Vagina (tissue), 2 donors: ENCODE measurements around the gene KRT7. TPM values are rescaled to one million over a fixed set of nuclear protein-coding genes. Genes with fewer than 3 reads are reported as not detected.

Source experiments
- DNase-seq, 2 donors: peaks; one replicate each; pipeline ENCODE4 v3.0.0-alpha.2; 2017; ENCODE audit errors: extremely low spot score in 2 of 2
- H3K27ac ChIP-seq: fragments of 200-600 bp; sonication (generic); one replicate; pipeline ENCODE4 v1.5.1; 2019
- H3K27me3 ChIP-seq: fragments of 200-600 bp; sonication (generic); one replicate; pipeline ENCODE4 v1.5.1; 2019
- H3K36me3 ChIP-seq, 2 donors: fragments of 200-600 bp; sonication (generic); one replicate each; pipeline ENCODE4 v1.5.1; 2017 to 2019
- H3K4me1 ChIP-seq: fragments of 200-600 bp; sonication (generic); one replicate; pipeline ENCODE4 v1.5.1; 2019
- H3K4me3 ChIP-seq, 2 donors: fragments of 200-600 bp; sonication (generic); 1 replicate in 1 of 2; 2 replicates in 1 of 2; pipeline ENCODE4 v1.5.1; 2016 to 2019
- H3K9me3 ChIP-seq: fragments of 200-600 bp; sonication (generic); one replicate; pipeline ENCODE4 v1.5.1; 2019
- POLR2A ChIP-seq, 2 donors: fragments of 450-650 bp; IDR thresholded peaks; one replicate each; pipeline ENCODE4 v1.6.1; 2017; ENCODE audit warnings: antibody characterized with exemption in 2 of 2, mild to moderate bottlenecking in 2 of 2, moderate library complexity in 2 of 2
- POLR2AphosphoS5 ChIP-seq, 2 donors: sonication (generic); formaldehyde crosslinking; IDR thresholded peaks; one replicate each; pipeline ENCODE4 v1.9.0; 2017; ENCODE audit warnings: antibody characterized with exemption in 2 of 2, mild to moderate bottlenecking in 2 of 2, low read depth in 1 of 2; ENCODE audit not compliant: insufficient read depth in 1 of 2
- intact Hi-C: fragments of 100-400 bp; cut with DNase I; formaldehyde crosslinking; loops from one replicate; pipeline ENCODE4 v1.15.1; 2023
- total RNA-seq: library from RNA; depleted of rRNA; stranded (reverse); fragments of >200 nt; gene quantifications from one replicate; pipeline ENCODE4 v1.2.3, GENCODE V29; 2016
- TF ChIP-seq, protein P1 (sequence below), 3 experiments: fragments of 450-650 bp in 2 of 3; fragments of 200-600 bp in 1 of 3; sonication (generic) in 1 of 3; IDR thresholded peaks; one replicate each; pipeline ENCODE4 v1.5.1; 2017 to 2019; ENCODE audit warnings: antibody characterized with exemption in 3 of 3, mild to moderate bottlenecking in 2 of 3, moderate library complexity in 2 of 3

The KRT7 gene
- total RNA-seq, 1 donor from 2014 or later: 7.6 TPM

DNA sequence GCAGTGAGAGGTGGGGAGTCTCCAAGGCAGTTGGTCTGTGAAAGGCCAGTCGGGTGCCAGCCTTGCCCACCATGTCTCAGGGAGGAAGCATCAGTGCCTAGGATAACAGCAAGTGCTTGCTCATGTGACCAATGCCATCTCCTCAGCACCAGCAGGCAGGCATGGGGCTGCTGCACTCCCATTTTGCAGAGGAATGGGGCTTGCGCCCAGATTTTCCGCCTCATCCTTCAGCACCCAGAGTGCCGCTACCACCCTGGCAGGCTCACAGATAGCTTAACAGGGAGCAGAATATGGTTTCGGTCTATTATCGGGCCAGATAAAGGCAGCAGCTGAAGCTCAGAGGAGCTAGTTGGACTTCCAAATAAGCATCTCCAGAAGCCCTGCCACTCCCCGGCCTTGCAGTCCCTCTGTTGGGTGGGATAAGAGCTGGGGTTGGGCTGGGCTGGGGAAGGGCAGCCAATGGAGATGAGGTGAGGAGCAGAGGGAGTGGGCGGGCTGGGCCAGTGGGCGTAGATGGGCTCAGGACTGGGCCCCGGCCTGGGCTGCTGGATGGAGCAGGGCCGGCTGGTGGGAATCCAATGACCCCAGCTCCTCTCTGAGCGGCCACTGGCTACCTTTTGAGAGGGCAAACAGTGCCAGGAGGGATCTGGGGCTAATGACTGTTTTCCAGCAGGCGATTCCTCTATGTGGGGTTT lies 32.8 kb upstream of the KRT7 start:
- no peaks in the 10 kb centered on the region for H3K9me3 ChIP-seq
- H3K4me1 ChIP-seq: peaks cover 33% of the 10 kb centered on the region
- H3K4me3 ChIP-seq: no peak overlapping the region
- H3K27me3 ChIP-seq: no peaks in the 10 kb centered on the region
- no peak for TF ChIP-seq POLR2A (IDR thresholded peaks at IDR 0.05)
- TF ChIP-seq, protein P1, sequence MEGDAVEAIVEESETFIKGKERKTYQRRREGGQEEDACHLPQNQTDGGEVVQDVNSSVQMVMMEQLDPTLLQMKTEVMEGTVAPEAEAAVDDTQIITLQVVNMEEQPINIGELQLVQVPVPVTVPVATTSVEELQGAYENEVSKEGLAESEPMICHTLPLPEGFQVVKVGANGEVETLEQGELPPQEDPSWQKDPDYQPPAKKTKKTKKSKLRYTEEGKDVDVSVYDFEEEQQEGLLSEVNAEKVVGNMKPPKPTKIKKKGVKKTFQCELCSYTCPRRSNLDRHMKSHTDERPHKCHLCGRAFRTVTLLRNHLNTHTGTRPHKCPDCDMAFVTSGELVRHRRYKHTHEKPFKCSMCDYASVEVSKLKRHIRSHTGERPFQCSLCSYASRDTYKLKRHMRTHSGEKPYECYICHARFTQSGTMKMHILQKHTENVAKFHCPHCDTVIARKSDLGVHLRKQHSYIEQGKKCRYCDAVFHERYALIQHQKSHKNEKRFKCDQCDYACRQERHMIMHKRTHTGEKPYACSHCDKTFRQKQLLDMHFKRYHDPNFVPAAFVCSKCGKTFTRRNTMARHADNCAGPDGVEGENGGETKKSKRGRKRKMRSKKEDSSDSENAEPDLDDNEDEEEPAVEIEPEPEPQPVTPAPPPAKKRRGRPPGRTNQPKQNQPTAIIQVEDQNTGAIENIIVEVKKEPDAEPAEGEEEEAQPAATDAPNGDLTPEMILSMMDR (IDR thresholded peaks at IDR 0.05): no peak
- TF ChIP-seq POLR2AphosphoS5 (IDR thresholded peaks at IDR 0.05; ENCODE audit: insufficient read depth in 1 of 2, low read depth in 1 of 2): no peak
- H3K27ac ChIP-seq: no peak overlapping the region
- intact Hi-C loops: no loop called here
- no peaks in the 10 kb centered on the region for H3K36me3 ChIP-seq
- DNase-seq: no peak

DNA sequence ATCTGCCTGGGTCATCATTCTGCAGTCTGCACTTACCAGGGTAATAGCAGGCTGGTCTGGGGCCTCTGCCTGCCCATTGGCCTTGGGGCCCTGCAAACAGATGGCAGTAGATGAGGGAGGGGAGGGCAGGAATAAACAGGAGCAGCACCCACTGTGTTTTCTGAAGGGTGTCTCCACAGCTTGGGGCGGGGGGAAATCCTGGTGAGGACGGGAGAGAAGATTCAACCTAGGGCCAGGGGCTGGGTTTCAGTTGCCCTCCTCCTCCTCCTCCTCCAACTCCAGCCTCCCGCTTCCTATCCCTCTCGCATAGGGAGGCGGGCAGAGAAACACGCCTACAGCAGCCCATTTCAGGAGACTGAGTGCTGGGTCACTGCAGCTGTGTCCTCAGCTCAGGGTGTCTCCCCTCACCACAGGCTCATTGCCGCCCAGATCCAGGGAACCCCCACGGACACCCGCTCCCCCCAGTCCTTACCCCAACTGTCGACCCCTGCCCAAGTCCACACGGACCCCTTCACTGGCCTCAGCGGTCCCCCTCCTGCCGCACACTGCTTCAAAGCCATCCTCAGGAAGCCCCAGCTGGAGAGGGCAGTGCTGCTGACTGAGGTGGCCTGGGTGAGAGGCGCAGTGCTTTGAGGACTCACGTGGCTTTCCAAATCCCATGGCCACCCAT lies 32.1 kb upstream of the KRT7 start:
- intact Hi-C loops: no loop called here
- H3K9me3 ChIP-seq: no peaks in the 10 kb centered on the region
- no peak overlapping the region for H3K27ac ChIP-seq
- no peaks in the 10 kb centered on the region for H3K27me3 ChIP-seq
- TF ChIP-seq POLR2A (IDR thresholded peaks at IDR 0.05) (no peak), POLR2AphosphoS5 (IDR thresholded peaks at IDR 0.05; ENCODE audit: insufficient read depth in 1 of 2, low read depth in 1 of 2) (no peak)
- TF ChIP-seq, protein P1 (IDR thresholded peaks at IDR 0.05): no peak
- H3K4me3 ChIP-seq: no peak overlapping the region
- no peaks in the 10 kb centered on the region for H3K36me3 ChIP-seq
- peaks cover 33% of the 10 kb centered on the region for H3K4me1 ChIP-seq
- DNase-seq: no peak

DNA sequence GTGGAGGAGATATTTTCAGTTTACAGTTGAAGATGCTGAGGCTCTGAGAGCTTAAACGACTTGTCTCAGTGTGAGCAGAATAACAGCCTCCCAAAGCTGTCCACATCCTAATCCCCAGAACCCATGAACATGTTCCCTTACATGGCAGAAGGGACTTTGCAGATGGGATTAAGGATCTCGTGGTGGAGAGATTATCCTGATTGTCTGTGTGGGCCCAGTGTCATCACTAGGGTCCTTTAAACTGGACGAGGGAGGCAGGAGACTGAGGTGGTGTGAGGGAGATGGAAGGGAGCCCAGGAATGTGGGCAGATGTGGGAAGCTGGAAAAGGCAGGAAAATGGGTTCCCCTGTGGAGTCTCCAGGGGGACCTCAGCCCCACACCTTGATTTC lies 31.6 kb upstream of the KRT7 start:
- Histone ChIP-seq H3K4me3 (no peak overlapping the region), H3K27ac (no peak overlapping the region), H3K27me3 (no peaks in the 10 kb centered on the region), H3K9me3 (no peaks in the 10 kb centered on the region), H3K4me1 (peaks cover 33% of the 10 kb centered on the region), H3K36me3 (no peaks in the 10 kb centered on the region)
- TF ChIP-seq POLR2A (IDR thresholded peaks at IDR 0.05) (no peak), POLR2AphosphoS5 (IDR thresholded peaks at IDR 0.05; ENCODE audit: insufficient read depth in 1 of 2, low read depth in 1 of 2) (no peak)
- TF ChIP-seq, protein P1 (IDR thresholded peaks at IDR 0.05): no peak
- no peak for DNase-seq
- intact Hi-C loops: no loop called here

DNA sequence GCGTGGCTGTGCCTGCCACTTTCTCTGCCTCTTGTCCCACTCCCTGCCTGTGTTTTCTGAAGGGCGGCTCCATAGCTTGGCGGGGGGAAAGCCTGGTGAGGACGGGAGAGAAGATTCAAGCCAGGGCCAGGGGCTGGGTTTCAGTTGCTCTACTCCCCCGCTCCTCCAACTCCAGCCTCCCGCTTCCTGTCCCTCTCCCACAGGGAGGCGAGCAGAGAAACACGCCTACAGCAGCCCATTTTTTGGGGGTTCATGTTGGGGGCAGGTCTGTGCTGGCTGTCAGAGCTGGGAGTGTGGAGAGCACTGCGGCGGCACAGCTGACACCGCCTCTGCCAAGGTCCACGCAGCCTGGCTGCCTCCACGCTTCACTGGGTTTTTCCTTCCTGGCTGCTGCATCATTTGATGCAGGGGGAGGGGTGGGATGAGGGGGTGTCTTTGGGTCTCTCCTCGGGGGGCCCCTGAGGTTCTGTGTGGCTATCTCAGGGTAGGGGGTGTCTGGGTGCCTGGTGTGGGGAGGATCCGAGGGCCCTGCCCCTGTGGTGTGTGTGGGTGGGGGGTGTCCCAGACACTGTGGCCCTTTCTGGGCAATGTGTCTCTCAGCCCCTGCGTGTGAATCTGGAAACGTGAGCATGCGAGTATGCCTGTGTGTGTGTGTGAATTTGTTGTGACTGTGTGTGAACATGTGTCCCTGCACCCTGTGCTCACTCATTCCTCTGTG lies 30.5 kb upstream of the KRT7 start:
- TF ChIP-seq, protein P1 (IDR thresholded peaks at IDR 0.05): no peak
- Histone ChIP-seq H3K36me3 (no peaks in the 10 kb centered on the region), H3K4me1 (peaks cover 33% of the 10 kb centered on the region), H3K27me3 (no peaks in the 10 kb centered on the region), H3K27ac (no peak overlapping the region), H3K9me3 (no peaks in the 10 kb centered on the region), H3K4me3 (no peak overlapping the region)
- intact Hi-C loops: no loop called here
- DNase-seq: no peak
